Neuronal stem cell (in vitro differentiated cells): ENCODE results near the gene METTL2B.
"Not testable (repeated sequence)": the region's sequence is repeated elsewhere in the genome, so short reads cannot be mapped to it uniquely, and the experiment has no call there.

ENCODE experiments used
- DNase-seq: peaks from one replicate; pipeline ENCODE4 v3.0.0-alpha.2; 2013; ENCODE audit warnings: low spot score
- H2AFZ ChIP-seq: one replicate; pipeline ENCODE4 v1.6.1; 2013; ENCODE audit warnings: mild to moderate bottlenecking, low read length, inconsistent platforms
- H2AK5ac ChIP-seq: 2 replicates; pipeline ENCODE4 v1.6.1; 2013; ENCODE audit warnings: low read depth, mild to moderate bottlenecking, inconsistent platforms, low read length, moderate library complexity, mixed read lengths
- H2BK120ac ChIP-seq: 2 replicates; pipeline ENCODE4 v1.6.1; 2013; ENCODE audit warnings: low read depth, mild to moderate bottlenecking, inconsistent platforms, low read length, moderate library complexity, mixed read lengths
- H2BK12ac ChIP-seq: one replicate; pipeline ENCODE4 v1.6.1; 2013; ENCODE audit warnings: low read length, inconsistent platforms
- H2BK15ac ChIP-seq: 2 replicates; pipeline ENCODE4 v1.6.1; 2013; ENCODE audit warnings: mild to moderate bottlenecking, low read length, inconsistent platforms, mixed read lengths
- H2BK5ac ChIP-seq: one replicate; pipeline ENCODE4 v1.6.1; 2013; ENCODE audit warnings: inconsistent platforms, mild to moderate bottlenecking, low read length, moderate library complexity
- H3K14ac ChIP-seq: one replicate; pipeline ENCODE4 v1.6.1; 2013; ENCODE audit warnings: low read length, inconsistent platforms
- H3K18ac ChIP-seq: 2 replicates; pipeline ENCODE4 v1.6.1; 2013; ENCODE audit warnings: low read length, inconsistent platforms
- H3K23ac ChIP-seq: 2 replicates; pipeline ENCODE4 v1.6.1; 2013; ENCODE audit warnings: low read depth, mild to moderate bottlenecking, mixed read lengths, low read length, inconsistent platforms; ENCODE audit not compliant: poor library complexity
- H3K27ac ChIP-seq: replicated peaks from 3 replicates; pipeline ENCODE4 v1.5.1; 2013; ENCODE audit warnings: low read length, inconsistent platforms
- H3K27me3 ChIP-seq, 3 experiments: 2 replicates each; pipeline ENCODE4 v1.6.1; 2013; ENCODE audit warnings: low read length in 3 of 3, mild to moderate bottlenecking in 2 of 3, inconsistent platforms in 1 of 3, low read depth in 1 of 3, mixed read lengths in 1 of 3, moderate library complexity in 1 of 3; ENCODE audit not compliant: control insufficient read depth in 3 of 3, insufficient read depth in 3 of 3
- H3K36me3 ChIP-seq, 2 donors: replicated peaks in 1 of 2; 2 replicates each; pipeline ENCODE4 v1.6.1; 2013; ENCODE audit warnings: low read length in 2 of 2; ENCODE audit not compliant: control insufficient read depth in 2 of 2, insufficient read depth in 2 of 2
- H3K4ac ChIP-seq: 2 replicates; pipeline ENCODE4 v1.6.1; 2013; ENCODE audit warnings: inconsistent platforms, mild to moderate bottlenecking, low read length, moderate library complexity
- H3K4me1 ChIP-seq, 2 donors: 1 replicate in 1 of 2; 2 replicates in 1 of 2; pipeline ENCODE4 v1.6.1; 2013; ENCODE audit warnings: low read length in 2 of 2, low read depth in 1 of 2; ENCODE audit not compliant: control insufficient read depth in 2 of 2, insufficient read depth in 1 of 2
- H3K4me2 ChIP-seq: one replicate; pipeline ENCODE4 v1.6.1; 2013; ENCODE audit warnings: mild to moderate bottlenecking, low read length, inconsistent platforms; ENCODE audit not compliant: insufficient read depth, poor library complexity, severe bottlenecking
- H3K4me3 ChIP-seq, 2 donors: 2 replicates each; pipeline ENCODE4 v1.5.1; 2013; ENCODE audit warnings: low read length in 2 of 2, mild to moderate bottlenecking in 2 of 2, inconsistent platforms in 1 of 2, moderate library complexity in 1 of 2
- H3K79me1 ChIP-seq: one replicate; pipeline ENCODE4 v1.6.1; 2013; ENCODE audit warnings: low read depth, mild to moderate bottlenecking, inconsistent platforms, low read length, moderate library complexity
- H3K9ac ChIP-seq: one replicate; pipeline ENCODE4 v1.6.1; 2013; ENCODE audit warnings: mild to moderate bottlenecking, low read depth, low read length, inconsistent platforms; ENCODE audit not compliant: poor library complexity
- H3K9me3 ChIP-seq, 2 donors: replicated peaks in 1 of 2; 2 replicates each; pipeline versions ENCODE3 to v1.6.1; 2013; ENCODE audit warnings: low read length in 2 of 2, mild to moderate bottlenecking in 2 of 2, inconsistent platforms in 1 of 2, low read depth in 1 of 2, mixed read lengths in 1 of 2, moderate library complexity in 1 of 2; ENCODE audit not compliant: control insufficient read depth in 2 of 2, insufficient read depth in 1 of 2
- H4K8ac ChIP-seq: one replicate; pipeline ENCODE4 v1.6.1; 2013; ENCODE audit warnings: low read depth, mild to moderate bottlenecking, inconsistent platforms, low read length, moderate library complexity
- H4K91ac ChIP-seq: one replicate; pipeline ENCODE4 v1.6.1; 2013; ENCODE audit warnings: low read length, low read depth, mild to moderate bottlenecking, inconsistent platforms; ENCODE audit not compliant: poor library complexity
- WGBS, 2 donors: extraction: QIAGEN DNeasy Blood & Tissue Kit; methylation state at CpG; one replicate each; pipeline ENCODE4 v1.1.7; 2013; ENCODE audit warnings: missing lambda C conversion rate in 2 of 2, mixed read lengths in 1 of 2; ENCODE audit not compliant: insufficient read length in 2 of 2, insufficient replicate concordance in 1 of 2; ENCODE audit errors: extremely low coverage in 2 of 2; 5-methylcytosine and 5-hydroxymethylcytosine counted together

The METTL2B gene

DNA sequence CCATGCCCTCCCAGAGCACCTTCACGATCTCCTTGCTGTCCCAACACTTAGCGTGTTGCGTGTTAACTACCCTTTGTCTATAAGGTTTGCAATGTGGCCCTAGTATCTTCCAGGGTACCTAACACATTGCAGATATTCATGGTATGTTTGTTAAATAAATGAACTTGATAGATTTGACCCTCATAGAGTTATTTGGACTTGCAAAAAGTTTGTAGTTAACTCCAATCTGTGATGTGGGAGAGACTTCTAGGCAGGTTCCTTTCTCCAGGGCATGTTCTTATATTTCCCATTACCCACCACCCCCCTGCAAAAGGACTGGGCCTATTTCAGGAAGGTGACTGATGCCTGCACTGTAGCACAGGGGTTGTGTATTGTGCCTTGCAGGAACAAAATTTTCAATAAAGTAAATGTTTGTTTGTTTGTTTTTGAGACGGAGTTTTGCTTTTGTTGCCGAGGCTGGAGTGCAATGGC, 20.3 kb upstream of the METTL2B start:
- WGBS, 2 donors = no CpG with 5 or more reads among the region's 5 CpGs
- Histone ChIP-seq H3K27ac (peak overlapping the region; percentile 84), H2BK120ac (no peak overlapping the region), H2BK5ac (no peak overlapping the region), H2BK15ac (no peak overlapping the region), H3K4me3 (peak overlapping the region; percentile 76 to 98), H3K4ac (peak overlapping the region; percentile 4), H3K23ac (peak overlapping the region; percentile 93), H3K14ac (peak overlapping the region; percentile 85), H2BK12ac (no peak overlapping the region), H4K91ac (peak overlapping the region; percentile 85), H3K79me1 (no peaks in the 10 kb centered on the region), H3K18ac (peak overlapping the region; percentile 97), H3K9ac (peak overlapping the region; percentile 98), H3K27me3 (no peaks in the 10 kb centered on the region), H2AK5ac (peak overlapping the region; percentile 49), H3K36me3 (peaks cover 4 to 27% of the 10 kb centered on the region in 2 donors), H2AFZ (peak overlapping the region; percentile 88), H3K4me2 (peak overlapping the region; percentile 77), H3K9me3 (no peaks in the 10 kb centered on the region), H4K8ac (no peak overlapping the region), H3K4me1 (peaks cover 16 to 20% of the 10 kb centered on the region in 2 donors)
- DNase-seq = no peak

DNA sequence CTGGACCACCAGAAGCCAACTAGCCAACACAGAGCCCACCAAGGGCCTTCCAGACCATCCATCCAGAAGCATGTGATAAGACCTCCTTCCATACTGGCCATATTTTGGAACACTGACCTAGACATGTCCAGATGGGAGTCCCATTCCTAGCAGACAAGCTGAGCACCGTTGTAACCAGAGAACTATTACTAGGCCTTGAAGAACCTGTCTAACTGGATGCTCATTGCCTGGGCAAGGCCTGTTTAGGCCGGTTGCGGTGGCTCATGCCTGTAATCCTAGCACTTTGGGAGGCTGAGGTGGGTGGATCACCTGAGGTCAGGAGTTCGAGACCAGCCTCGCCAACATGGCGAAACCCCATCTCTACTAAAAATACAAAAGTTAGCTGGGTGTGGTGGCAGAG, 19.2 kb upstream of the METTL2B start:
- Histone ChIP-seq H3K4me3 (peak overlapping the region; percentile 38 to 76), H3K4me1 (peaks cover 16 to 20% of the 10 kb centered on the region in 2 donors), H3K36me3 (peaks cover 4 to 27% of the 10 kb centered on the region in 2 donors)
- H2BK15ac ChIP-seq, H3K18ac ChIP-seq, H3K27ac ChIP-seq, DNase-seq, H3K4me2 ChIP-seq, H3K27me3 ChIP-seq, H3K9ac ChIP-seq, H3K23ac ChIP-seq, H4K8ac ChIP-seq, H2AK5ac ChIP-seq, H3K14ac ChIP-seq, H2AFZ ChIP-seq, H3K79me1 ChIP-seq, H3K4ac ChIP-seq, H4K91ac ChIP-seq, H2BK120ac ChIP-seq, H2BK12ac ChIP-seq, H2BK5ac ChIP-seq, H3K9me3 ChIP-seq: not testable (repeated sequence)
- no CpG with 5 or more reads among the region's 6 CpGs for WGBS, 2 donors

DNA sequence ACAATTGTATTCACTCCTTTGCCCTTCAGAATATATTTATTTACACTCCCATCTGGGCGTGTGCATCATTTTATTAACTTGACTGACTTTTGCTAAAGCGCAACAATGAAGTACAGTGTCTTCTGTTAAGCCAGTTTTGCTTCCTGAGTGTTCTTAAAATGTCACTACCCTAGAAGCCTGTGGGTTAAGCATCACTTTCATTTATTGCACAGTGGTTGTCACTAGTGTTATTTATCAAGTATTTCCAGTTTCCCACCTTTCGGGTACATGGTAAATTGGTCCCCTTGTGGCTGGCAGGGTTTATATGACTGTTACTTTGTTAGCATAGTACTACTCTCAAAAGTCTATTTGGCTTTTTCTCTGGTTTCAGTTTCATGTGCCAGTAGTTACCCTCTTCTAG, 17.6 kb upstream of the METTL2B start:
- no peaks in the 10 kb centered on the region for H3K27me3 ChIP-seq
- H3K14ac ChIP-seq = no peak overlapping the region
- H3K79me1 ChIP-seq = peaks cover 1% of the 10 kb centered on the region
- H3K18ac ChIP-seq = no peak overlapping the region
- no peak overlapping the region for H3K4me2 ChIP-seq
- H4K91ac ChIP-seq = no peak overlapping the region
- no peak overlapping the region for H2BK5ac ChIP-seq
- H3K9ac ChIP-seq = no peak overlapping the region
- no peak overlapping the region for H3K4me3 ChIP-seq
- H3K4ac ChIP-seq = no peak overlapping the region
- no peak overlapping the region for H3K27ac ChIP-seq
- H3K23ac ChIP-seq = no peak overlapping the region
- H2AFZ ChIP-seq = no peak overlapping the region
- H2BK15ac ChIP-seq = no peak overlapping the region
- H3K36me3 ChIP-seq = peaks cover 6 to 33% of the 10 kb centered on the region in 2 donors
- H2BK120ac ChIP-seq = no peak overlapping the region
- peaks cover 16 to 20% of the 10 kb centered on the region in 2 donors for H3K4me1 ChIP-seq
- H2BK12ac ChIP-seq = no peak overlapping the region
- no CpG with 5 or more reads among the region's 3 CpGs for WGBS, 2 donors
- no peak overlapping the region for H4K8ac ChIP-seq
- H2AK5ac ChIP-seq = no peak overlapping the region
- no peak for DNase-seq
- peaks cover 2 to 8% of the 10 kb centered on the region in 2 donors for H3K9me3 ChIP-seq

DNA sequence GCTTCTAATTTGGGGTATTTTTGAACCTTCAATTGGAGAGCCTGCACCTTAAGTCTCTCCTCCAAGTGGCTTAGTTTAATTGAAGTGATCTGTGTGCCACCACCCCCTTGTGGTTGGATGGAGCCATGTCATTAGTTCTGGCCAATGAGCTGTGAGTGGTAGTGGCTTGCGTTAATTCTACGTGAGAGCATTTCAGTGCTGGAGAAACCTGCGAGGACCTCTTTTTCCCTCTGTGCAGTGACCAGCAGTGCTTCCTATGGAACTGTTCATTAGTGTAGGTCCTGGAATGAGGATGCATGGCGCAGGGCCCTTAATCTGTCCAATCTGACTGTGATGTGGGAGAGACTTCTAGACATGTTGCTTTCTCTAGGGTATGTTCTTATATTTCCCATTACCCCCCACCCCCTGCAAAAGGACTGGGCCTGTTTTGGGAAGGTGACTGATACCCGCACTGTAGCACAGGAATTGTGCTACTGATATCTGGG, 17.1 kb upstream of the METTL2B start:
- no peak overlapping the region for H3K9ac ChIP-seq
- no peak overlapping the region for H2AFZ ChIP-seq
- H3K9me3 ChIP-seq = peaks cover 2 to 8% of the 10 kb centered on the region in 2 donors
- peaks cover 6 to 36% of the 10 kb centered on the region in 2 donors for H3K36me3 ChIP-seq
- H3K18ac ChIP-seq = no peak overlapping the region
- H3K23ac ChIP-seq = no peak overlapping the region
- no peak overlapping the region for H3K27ac ChIP-seq
- H3K27me3 ChIP-seq = no peaks in the 10 kb centered on the region
- H3K4me3 ChIP-seq = no peak overlapping the region
- H3K4me1 ChIP-seq = peaks cover 13 to 18% of the 10 kb centered on the region in 2 donors
- no peak overlapping the region for H4K91ac ChIP-seq
- no peak overlapping the region for H2BK12ac ChIP-seq
- no peak overlapping the region for H2BK5ac ChIP-seq
- no peak overlapping the region for H2AK5ac ChIP-seq
- no peak overlapping the region for H3K4me2 ChIP-seq
- no CpG with 5 or more reads among the region's 5 CpGs for WGBS, 2 donors
- no peak overlapping the region for H2BK15ac ChIP-seq
- peak; percentile 59 for DNase-seq
- no peak overlapping the region for H3K4ac ChIP-seq
- peaks cover 1% of the 10 kb centered on the region for H3K79me1 ChIP-seq
- no peak overlapping the region for H3K14ac ChIP-seq
- H4K8ac ChIP-seq = no peak overlapping the region
- no peak overlapping the region for H2BK120ac ChIP-seq
